Activated CD8-positive, alpha-beta memory T cell treated with anti-CD3 and anti-CD28 coated beads, Interleukin-2, amount 50 U/mL, for 48 hours (primary cell): ENCODE measurements around the gene VEPH1.

ENCODE experiments used
- DNase-seq: peaks from one replicate; pipeline ENCODE4 v3.0.0-alpha.2; 2020

The VEPH1 gene

GRCh38 chr3:157420606-157421130, 82.5 kb downstream of the VEPH1 start:
- DNase-seq, result no peak

GRCh38 chr3:157418104-157418503, 85.1 kb downstream of the VEPH1 start:
- DNase-seq, result no peak

DNA sequence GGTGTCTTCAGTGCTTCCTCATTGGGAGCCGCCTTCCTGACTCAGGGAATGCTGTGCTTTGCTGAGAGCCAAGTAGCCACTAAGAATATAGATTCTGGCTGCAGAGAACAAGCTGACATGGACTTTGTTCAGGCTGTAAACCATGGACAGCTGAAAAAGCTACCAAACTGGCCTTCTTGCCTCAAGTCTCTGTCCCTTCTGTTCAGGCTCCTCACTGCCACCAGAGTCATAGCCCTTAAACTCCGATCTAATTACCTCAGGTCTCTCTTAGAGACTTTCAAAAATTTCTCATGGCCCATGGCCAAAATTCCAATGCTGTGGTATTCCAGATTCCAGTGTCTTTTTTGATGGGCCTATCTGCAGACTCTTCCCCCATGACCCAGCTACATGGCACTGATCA, 86.0 kb downstream of the VEPH1 start:
- DNase-seq, result no peak

- DNase-seq, result no peak
These were observed 86.7 kb downstream of the VEPH1 start for GRCh38 chr3:157416347-157417087.

GRCh38 chr3:157414861-157415260, 88.4 kb downstream of the VEPH1 start:
- DNase-seq, result no peak

GRCh38 chr3:157412323-157412855, 90.8 kb downstream of the VEPH1 start:
- DNase-seq, result no peak

- DNase-seq, result no peak
These were observed 92.3 kb downstream of the VEPH1 start for GRCh38 chr3:157410945-157411344.

- no peak for DNase-seq
These were observed 93.7 kb downstream of the VEPH1 start for GRCh38 chr3:157409516-157409915.

GRCh38 chr3:157408499-157409149, 94.6 kb downstream of the VEPH1 start:
- no peak for DNase-seq

GRCh38 chr3:157407769-157408168, 95.4 kb downstream of the VEPH1 start:
- DNase-seq, result no peak

- DNase-seq, result no peak
These were observed 96.8 kb downstream of the VEPH1 start for GRCh38 chr3:157406394-157406793.

GRCh38 chr3:157405457-157405856, 97.8 kb downstream of the VEPH1 start:
- no peak for DNase-seq

DNA sequence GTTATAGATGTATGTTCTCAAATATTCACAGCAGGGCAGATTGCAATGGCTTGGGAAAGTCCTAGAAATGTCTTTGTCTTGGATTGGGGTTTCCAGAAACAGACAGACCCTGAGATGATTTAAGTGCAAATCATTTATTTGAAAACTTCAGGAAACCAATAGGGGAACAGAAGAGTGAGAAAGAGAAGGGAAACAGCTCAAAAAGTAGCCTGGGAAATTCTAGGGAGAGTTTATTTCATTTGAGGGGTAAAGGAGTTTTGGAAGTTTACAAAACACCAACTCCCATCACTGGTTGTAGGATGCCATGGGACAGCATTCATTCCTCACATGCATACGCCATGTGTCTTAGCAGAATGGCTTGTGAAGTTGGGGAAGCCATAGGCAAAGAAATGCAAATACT, 98.8 kb downstream of the VEPH1 start:
- DNase-seq, result no peak

DNA sequence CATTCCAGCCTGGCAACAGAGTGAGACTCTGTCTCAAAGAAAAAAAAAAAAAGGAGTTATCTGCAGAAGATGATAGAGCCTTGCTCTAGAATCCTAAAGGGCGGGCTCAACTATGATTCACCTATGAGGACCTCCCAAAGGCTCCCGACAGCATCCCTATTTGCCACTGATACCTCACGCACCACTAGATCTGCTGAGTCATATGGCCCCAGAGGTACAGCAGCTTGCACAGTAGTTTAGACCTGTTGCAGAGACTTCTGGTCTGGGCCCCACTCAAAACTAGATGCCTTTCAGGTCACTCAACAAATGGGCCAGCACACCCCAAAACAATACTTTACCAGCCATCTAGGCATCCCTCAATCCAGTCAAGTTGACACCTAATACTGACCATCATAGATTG, 104.6 kb downstream of the VEPH1 start:
- DNase-seq, result no peak

GRCh38 chr3:157394411-157394810, 108.8 kb downstream of the VEPH1 start:
- no peak for DNase-seq

GRCh38 chr3:157393113-157393512, 110.1 kb downstream of the VEPH1 start:
- no peak for DNase-seq

DNA sequence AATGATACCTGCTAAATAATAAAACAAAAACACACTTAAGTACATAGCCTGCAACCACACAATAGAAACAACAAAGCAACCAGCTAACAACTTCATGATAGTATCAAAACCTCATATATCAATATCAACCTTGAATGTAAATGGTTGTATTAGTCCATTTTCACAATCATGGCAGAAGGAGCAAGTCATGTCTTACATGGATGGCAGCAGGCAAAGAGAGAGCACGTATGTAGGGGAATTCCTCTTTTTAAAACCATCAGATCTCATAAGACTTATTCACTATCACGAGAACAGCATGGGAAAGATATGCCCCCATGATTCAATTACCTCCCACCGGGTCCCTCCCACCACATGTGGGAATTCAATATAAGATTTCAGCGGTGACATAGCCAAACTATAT, 111.1 kb downstream of the VEPH1 start:
- no peak for DNase-seq

GRCh38 chr3:157390713-157391515, 112.3 kb downstream of the VEPH1 start:
- no peak for DNase-seq

- no peak for DNase-seq
These were observed 114.2 kb downstream of the VEPH1 start for GRCh38 chr3:157388976-157389375.

GRCh38 chr3:157387708-157388435, 115.3 kb downstream of the VEPH1 start:
- DNase-seq, result no peak

DNA sequence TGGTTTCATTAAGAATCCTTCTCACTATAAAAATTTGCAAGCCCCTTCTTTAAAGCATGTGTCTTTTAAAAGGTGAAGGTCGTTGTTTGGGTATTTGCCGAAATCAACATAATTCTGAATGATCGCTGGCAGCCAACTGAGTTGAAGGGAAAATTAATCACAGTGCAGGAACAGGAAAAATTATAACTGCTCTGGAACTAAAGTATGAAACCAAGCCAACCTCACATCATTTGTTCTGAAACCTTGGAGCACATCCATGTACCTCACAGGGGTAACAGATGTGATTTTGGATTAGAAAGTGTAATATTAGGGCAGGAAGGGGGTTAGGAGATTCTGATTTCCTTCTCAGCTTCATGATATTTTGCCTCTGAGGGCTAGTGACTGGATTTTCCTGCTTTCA, 118.7 kb downstream of the VEPH1 start:
- DNase-seq, result no peak

DNA sequence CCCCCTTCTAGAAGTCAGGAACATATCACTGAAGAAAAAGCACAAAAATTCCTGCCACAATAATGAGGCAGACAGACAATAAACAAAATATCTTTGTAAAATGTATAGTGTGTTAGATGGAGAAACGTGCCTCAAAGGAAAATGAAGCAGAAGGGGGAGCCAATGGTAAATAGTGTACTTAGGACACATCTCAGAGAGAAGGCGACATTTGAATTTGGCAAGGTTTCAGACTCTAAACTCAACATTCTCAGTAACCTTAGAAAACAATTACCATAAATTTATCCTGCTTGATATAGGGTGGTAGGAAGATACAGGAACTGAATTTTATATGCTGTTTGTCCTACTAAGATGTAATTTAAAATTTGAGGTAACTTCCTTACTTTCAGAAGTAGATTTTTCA, 119.2 kb downstream of the VEPH1 start:
- DNase-seq, result no peak

GRCh38 chr3:157381606-157382005, 121.6 kb downstream of the VEPH1 start:
- no peak for DNase-seq
